NCI-H774 (cell line): ENCODE data around the gene MFSD8.
A peak's percentile ranks its signal among the peaks of the same experiment; 100 is the strongest.
"Not testable (repeated sequence)": the region's sequence is repeated elsewhere in the genome, so short reads cannot be mapped to it uniquely, and the experiment has no call there.

ENCODE experiments used
- DNase-seq: peaks from one replicate; lab custom pipeline; 2025; lab: John Stamatoyannopoulos, UW

MFSD8 gene

DNA sequence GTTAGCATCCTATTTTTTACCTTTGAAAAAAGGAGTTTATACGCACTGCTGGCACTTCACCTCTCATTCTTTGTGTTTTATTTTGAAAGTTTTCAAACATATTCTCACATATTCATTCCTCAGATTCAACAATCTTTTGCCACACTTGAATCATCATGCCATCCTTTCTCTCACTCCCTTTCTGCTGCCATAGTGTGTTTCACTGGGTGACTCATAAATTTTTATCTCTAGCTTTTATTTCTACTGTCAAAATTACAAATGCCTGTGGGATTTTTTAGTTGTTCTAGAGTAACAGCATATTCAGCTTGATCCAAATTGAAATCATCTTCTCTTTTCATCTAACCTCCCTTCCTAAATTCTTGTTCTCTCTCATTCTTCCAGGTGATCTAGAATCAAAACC, 28.0 kb downstream of the MFSD8 start:
- no peak for DNase-seq

DNA sequence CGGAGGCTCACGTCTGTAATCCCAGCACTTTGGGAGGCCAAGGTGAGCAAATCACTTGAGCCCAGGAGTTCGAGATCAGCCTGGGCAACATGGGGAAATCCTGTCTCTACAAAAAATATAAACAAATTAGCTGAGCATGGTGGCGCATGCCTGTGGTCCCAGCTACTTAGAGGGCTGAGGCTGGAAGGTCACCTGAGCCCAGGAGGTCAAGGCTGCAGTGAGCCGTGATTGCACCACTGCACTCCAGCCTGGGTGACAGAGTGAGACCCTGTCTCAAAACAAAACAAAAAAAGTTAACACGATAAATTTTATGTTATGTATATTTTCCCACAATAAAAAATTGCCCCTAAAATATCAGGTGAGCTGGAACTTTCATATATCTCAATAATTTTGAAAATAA, 33.1 kb downstream of the MFSD8 start:
- not testable (repeated sequence) for DNase-seq

DNA sequence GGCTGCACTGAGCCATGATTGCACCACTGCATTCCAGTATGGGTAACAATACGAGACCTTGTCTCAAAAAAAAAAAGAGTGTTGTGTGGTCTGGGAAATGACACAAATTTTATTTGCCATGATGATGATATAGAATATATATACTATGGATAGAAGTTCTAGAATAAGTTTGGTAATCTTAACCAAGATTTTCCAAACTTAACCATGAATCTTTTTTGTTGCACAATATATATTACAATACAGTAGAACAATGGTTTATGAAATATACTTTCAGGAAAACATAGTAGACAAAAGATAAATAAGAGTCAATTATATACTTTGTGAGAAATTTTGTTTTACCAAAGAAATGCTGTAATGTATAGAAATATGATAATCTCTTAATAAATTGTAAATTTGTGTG, 34.8 kb downstream of the MFSD8 start:
- DNase-seq: no peak

DNA sequence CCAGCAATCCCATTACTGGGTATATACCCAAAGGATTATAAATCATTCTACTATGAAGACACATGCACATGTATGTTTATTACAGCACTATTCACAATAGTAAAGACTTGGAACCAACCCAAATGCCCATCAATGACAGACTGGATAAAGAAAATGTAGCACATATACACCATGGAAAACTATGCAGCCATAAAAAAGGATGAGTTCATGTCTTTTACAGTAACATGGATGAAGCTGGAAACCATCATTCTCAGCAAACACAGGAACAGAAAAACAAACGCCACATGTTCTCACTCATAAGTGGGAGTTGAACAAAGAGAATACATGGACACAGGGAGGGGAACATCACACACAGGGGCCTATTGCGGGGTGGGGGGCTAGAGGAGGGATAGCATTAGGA, 39.3 kb downstream of the MFSD8 start:
- not testable (repeated sequence) for DNase-seq

DNA sequence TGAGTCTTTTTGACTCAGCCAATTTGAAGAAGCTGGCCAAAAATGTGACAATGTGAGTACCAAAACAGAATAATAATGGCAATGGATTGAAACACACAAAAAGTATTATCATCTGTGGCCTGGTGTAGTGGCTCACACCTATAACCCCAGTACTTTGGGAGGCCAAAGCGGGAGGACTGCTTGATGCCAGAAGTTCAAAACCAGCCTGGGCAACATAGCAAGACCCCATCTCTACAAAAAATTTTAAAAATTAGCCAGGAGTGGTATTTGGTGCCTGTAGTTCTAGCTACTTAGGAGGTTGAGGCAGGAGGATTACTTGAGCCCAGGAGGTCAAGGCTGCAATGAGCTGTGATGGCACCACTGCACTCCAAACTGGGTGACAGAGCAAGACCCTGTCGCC, 42.7 kb downstream of the MFSD8 start:
- DNase-seq: no peak

DNA sequence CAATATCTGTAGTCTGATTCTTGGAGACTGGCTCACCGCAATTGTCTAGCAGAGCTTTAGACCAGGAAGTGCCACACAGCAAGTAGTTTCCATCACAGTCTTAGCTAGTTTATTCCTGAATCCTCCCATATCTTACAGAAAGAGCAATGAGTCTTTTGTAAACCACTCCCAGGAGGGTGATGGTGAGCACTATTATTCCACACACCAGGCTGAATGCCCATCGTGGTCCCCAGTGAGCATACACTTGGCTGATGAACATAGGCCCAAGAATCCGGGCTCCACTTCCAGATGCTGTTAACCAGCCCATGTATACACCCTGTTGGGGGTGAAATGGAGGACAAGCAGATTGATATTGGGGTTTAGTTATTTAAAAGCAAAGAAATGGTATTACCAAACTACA, 44.5 kb downstream of the MFSD8 start:
- no peak for DNase-seq

DNA sequence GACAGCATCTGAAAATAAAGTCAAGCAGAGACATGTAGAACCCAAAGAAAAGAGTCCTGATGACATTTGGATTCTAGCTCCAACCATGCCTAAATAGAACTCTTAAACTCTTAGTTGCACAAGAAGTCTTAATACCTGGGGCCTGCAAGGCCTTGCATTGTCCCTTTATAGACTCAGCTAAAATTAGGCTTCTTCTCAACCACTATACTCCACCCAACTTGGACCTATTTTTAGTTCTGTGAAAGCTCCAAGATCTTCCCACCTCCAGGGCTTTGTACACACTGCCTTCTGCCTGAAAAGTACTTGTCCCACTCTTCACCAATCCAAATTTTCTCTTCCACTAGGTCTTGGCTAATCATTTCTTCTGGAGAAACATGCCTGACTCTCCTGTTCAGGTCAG, 47.8 kb downstream of the MFSD8 start:
- DNase-seq: no peak

DNA sequence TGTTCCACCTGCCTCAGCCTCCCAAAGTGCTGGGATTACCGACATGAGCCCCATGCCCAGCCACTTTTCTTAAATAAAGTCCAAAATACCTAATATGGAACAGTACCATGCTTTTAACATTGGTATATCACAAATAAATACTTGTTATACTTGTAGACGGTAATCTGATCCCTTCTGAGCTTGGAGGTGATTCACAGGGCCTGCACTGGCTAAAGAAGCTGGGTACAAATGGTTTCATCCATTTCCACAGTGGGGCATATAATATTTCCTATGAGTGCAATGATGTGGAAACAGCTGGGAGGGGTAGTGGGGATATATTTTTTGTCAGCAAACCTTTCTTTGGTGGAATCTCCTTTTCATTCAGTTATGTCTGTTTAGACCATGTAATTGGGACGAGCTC, 48.5 kb downstream of the MFSD8 start:
- DNase-seq: no peak

DNA sequence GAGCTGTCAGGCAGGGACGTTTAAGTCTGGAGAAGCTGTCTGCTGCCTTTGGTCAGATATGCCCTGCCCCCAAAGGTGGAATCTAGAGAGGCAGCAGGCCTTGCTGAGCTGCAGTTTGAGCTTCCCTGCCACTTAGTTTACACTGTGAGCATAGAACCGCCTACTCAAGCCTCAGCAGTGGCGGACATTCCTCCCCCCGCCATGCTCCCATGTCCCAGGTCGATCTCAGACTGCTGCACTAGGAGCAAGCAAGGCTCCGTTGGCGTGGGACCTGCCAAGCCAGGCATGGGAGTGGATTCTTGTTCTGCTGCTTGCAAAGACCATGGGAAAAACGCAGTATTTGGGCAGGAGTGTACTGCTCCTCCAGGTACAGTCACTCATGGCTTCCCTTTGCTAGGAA, 59.9 kb downstream of the MFSD8 start:
- DNase-seq: no peak

DNA sequence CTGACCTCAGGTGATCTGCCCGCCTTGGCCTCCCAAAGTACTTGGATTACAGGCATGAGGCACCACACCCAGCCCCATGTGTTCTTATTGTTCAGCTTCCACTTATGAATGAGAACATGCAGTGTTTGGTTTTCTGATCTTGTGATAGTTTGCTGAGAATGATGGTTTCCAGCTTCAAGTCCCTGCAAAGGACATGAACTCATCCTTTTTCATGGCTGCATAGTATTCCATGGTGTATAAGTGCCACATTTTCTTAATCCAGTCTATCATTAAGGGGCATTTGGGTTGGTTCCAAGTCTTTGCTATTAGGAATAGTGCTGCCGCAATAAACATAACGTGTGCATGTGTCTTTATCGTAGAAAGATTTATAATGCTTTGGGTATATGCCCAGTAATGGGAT, 65.3 kb downstream of the MFSD8 start:
- not testable (repeated sequence) for DNase-seq

DNA sequence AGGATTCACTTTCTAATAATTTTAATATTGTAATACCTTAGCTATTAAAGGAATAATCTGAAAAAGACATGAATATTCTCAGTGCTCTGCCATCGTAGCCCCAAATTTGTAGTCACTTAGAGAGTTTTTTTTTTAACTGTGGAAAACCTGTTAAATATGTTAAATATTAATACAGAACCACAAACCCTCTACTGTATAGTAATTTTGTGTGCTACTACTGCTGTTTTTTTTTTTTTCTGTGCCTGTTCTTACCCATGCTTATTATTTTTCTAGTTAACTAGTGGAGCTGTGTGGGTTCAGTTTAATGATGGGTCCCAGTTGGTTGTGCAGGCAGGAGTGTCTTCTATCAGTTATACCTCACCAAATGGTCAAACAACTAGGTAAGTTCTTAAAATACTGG, 68.4 kb downstream of the MFSD8 start:
- DNase-seq: no peak

DNA sequence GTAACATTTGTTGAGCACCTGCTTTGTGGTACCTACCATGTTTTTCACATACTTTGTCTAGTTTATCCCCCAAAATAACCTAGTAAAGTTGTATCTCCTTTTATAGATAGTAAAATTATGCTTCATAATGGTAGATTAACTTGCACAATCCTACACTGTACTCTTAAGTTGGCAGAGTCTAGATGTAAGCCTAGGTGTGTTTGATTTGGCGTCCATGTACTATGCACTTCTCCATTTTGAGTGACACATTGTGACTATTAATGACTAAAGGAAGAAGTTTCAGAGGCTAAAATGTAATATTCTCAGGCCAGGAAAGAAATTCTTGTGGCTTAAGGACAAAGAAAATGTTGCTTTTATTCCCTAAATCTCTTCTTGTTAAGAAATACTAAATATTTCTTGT, 68.9 kb downstream of the MFSD8 start:
- DNase-seq: no peak

DNA sequence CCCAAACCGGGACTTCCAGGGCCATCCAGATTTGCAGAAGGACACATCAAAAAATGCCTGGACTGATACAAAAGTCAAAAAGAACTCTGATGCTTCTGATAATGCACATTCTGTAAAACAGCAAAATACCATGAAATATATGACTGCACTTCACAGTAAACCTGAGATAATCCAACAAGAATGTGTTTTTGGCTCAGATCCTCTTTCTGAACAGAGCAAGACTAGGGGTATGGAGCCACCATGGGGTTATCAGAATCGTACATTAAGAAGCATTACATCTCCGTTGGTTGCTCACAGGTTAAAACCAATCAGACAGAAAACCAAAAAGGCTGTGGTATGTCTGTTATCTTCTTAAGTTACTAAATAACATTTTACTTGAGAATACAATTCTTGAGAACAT, 75.1 kb downstream of the MFSD8 start:
- DNase-seq: no peak

DNA sequence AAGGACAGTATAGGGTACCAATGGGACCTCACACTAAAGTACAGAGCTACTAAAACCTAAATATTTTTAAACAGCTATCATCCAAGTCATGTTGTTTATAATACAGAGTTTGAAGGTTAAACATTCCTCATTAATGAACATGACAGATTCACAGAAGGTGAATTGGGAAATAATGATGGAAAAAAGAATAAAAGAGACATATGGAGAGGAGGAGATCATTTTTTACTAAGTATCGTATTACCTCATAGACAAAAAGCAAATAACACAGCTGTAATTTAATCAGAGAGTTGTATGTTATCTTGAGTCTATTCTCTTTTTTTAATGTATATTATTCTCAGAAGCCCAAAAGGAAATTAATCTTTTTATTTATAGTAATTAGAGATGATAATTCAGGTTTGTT, 76.4 kb downstream of the MFSD8 start:
- DNase-seq: no peak

DNA sequence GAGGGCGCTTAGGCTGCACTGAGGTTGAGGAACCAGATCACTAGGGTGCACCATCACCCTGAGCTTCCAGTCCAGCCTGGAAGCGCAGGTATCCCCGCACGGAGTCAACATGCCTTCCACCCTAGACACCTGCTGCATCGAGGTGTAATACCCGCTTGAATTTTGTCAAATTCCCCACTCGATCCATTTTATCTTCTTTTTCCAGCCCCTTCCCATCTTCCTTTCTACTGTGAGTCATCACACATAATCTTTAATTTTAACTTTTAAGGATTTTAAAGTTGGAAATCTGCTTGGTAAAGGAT, 83.5 kb downstream of the MFSD8 start:
- no peak for DNase-seq

DNA sequence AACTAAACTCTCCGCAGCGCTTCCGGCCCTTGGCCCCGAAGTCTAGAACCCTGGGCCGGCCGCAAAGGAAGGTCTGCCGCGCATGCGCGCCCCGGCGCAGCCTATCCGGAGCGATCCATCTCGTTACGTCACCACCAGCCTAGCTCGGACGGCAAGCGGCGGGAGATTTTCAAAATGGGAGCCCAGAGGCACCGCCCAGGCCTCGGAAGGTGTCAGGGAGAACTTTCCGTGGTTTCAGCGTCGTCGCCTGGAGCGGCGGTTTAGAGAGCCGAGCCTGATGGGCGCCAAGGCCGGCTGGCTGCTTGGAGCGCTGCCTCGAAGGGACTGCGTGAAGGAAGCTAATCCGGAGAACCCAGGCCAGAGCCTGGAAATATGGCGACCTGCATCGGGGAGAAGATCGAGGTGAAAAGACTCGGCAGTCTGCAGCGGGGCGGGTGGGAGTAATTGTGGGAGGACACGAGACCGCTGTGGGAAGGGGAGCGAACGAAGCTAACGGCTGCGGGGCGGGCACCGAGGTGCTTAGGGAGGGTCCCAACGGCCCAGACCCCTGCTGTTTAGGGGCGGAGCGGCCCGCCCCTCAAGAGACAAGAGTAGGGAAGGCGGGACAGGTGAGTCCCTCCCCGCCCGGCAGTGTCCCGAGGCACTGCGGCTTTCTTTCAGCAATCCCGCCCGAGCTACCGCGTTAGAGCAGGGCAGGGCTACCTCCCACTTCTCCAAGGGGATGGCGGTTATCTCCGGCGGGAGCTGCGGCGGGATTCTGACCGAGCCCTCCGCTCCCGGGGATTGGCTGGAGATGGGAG, 84.0 kb downstream of the MFSD8 start, which contains the start of gene PLK4:
Gene PLK4, plus strand, starts transcription at position 131 of the 800 bp plus-strand sequence. Its CDS starts 242 bp downstream, at position 373.
- peak; percentile 85 for DNase-seq

DNA sequence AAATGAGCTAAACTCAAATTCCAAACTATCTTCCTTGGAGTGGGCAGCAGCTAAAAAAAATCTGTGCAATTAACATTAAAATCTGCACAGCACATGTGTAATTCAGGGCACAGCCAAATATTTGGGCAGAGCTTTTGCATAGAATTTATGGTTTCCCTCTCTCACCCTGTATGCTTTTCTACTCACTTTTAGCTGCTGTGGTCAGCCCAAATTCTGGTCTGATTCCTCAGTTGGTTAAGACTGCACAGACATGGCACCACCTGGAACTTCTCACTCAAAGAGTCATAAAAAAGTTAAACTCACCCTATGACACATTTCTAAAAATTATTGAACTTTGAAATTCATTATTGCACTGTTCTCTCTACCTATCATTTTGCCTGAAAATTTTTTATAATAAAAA, 89.2 kb downstream of the MFSD8 start:
- no peak for DNase-seq

DNA sequence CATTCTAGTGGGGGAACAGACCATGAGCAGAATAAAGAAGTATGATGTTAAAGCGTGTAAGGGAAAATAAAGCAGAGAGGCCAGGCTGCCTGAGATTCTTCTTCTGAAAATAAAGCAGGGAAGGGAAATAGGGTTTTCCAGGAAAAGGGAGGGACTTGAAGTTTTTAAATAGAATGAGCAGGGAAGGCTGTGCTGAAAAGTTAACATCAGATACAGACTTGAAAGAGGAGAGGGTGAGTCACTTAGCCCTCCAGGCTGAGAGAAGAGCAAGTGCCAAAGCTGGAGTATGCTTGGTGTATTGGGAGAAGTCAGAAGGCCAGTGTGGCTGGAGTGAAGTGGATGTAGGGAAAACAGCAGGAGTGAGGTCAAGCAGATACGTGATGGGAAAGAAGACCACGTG, 94.3 kb downstream of the MFSD8 start:
- no peak for DNase-seq

DNA sequence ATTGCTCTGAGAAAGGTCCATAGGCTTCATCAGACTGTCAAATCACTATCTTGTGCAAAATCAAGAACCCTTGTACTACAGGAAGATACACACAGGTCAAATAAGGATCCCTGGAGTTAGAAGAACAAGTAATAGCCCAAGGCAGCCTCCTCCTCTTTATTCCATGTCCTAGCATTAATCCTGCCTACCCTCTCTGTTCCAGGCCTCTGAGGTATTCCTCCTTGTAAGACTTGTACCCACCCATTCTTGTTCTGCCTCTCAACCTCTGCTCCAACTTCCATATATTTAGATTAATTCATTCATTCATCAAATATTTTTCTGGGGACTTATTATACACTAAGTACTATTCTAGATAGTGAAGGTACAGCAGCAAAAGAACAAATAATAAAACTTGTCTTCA, 94.7 kb downstream of the MFSD8 start:
- no peak for DNase-seq

DNA sequence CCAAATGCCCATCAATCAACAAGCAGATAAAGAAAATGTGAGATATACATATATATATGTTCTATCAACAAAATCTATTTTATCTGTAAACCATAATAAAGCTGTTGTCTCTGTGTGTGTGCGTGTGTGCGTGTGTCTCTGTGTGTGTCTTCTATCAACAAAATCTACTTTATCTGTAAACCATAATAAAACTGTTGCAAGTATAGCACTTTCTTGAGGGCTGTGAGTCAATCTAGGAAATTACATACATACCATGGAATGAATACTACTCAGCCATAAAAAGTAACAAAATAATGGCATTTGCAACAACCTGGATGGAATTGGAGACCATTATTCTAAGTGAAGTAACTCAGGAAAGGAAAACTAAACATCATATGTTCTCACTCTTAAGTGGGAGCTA, 96.8 kb downstream of the MFSD8 start:
- no peak for DNase-seq
